Placental pericyte (primary cell): ENCODE data around the gene PNPLA5. TPM values are rescaled to one million over a fixed set of nuclear protein-coding genes. Genes with fewer than 3 reads are reported as not detected.

ENCODE experiments used
- total RNA-seq: library from RNA; depleted of rRNA; stranded (reverse); fragments of >200 nt; gene quantifications from 2 replicates; pipeline ENCODE4 v1.2.3, GENCODE V29; 2012

PNPLA5 gene
- total RNA-seq, result not detected in 2 replicates

DNA sequence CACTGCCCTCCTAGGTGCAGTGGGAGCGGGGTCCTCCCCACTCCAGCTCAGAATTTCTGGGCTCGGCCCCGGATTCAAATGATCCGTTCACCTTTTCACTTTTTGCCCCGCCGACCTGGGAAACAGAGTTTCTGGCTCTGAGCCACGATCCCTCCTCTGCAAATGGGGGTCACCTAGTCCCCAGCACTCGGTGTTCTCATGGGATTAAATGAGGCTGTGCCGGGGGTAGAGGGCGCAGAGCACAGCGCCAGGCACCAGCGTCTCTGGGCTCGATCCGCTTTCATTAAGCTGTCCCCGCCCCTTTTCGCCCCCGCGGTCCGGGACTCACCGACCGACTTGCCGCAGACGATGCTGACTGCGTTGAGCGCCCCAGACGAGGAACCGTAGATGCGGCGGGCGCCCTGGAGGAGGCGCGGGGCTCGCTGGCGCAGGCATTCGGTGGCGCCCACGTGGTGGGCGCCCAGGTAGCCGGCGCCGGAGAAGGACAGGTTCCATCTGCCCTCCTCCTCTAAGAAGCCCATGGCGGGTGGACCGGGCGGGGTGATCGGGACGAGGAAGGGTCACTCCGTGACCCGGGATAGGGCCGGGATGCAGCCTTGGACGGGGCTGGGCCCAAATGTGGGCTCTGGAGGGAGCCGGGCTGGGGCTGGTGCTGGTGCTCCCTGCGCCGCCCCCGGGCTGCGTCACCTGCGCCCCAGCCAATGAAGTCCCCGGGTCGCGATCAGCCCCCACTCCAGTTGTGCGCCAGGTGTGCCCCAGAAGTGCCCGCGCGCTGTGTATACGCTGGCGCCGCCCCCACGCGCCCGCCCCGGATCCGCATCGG lies at the start of gene PNPLA5:
Gene PNPLA5, minus strand, starts transcription at position 654 of the 823 bp plus-strand sequence. Its CDS starts 133 bp downstream, at position 521.

DNA sequence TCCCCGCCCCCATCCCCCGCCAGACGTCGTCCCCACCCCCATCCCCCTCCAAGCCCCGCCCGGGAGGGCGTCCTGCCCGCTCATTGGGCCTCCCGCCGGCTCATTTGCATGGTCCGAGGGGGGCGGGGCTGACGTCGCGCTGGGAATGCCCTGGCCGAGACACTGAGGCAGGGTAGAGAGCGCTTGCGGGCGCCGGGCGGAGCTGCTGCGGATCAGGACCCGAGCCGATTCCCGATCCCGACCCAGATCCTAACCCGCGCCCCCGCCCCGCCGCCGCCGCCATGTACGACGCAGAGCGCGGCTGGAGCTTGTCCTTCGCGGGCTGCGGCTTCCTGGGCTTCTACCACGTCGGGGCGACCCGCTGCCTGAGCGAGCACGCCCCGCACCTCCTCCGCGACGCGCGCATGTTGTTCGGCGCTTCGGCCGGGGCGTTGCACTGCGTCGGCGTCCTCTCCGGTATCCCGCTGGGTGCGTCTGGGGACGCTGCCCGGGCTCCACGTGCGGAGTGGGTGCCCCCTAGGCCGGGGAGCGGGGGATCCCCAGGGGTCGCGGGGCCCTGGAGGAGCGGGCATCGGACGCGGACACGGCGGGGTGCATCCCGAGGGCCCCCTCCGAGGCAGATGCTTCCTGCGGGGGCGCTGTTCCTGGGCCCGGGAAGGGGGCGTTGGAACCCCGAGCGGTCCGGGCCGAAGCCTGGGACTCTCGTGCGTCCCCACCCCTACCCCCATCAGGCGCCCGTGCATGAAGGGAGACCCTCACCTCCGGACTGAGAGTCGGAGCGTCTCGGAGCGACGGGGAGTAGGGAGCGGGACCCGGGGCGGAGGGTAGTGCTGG lies 32.0 kb upstream of the PNPLA5 start, which contains the start of gene PNPLA3:
Gene PNPLA3, plus strand, starts transcription at position 175 of the 834 bp plus-strand sequence. Its CDS starts 107 bp downstream, at position 282.

DNA sequence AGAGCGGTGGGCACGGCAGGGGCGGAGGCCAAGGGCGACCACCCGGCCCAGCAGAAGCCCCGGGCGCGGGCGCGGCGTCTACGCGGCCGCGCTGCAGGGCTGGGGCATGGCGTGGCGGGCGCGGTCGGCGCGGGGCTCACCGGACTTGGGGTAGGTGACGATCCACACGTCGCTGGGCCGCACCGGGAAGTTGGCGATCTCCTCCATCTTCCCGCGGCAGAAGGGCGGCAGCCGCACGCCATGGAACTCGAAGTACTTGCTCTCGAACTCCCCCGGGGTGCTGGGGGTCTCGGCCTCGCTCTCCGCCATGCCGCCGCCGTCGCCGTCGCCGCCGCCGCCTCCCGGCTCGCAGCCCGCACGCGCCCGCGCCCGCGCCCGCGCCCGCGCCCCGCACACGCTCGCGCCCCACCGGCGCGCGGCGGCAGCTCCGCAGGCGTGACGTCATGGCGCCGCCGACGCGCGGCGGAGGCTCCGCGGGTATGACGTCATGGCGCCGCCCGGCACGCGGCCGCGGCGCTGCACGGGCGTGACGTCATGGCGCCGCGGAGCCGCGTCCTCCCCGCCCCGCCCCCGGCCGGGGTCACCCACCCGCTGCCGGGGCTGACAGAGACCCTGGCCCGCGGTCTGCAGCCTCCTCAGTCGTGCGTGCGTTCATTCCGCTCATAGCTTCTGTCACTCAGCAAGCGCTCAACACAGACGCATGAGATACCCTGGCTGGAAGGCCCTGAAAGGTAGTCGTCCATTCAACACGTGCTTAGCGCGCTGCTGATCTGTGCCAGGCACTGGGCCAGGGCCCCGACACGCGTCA lies 29.5 kb downstream of the PNPLA5 start, which contains the start of gene SULT4A1:
Gene SULT4A1, minus strand, starts transcription at position 440 of the 808 bp plus-strand sequence. Its CDS starts 131 bp downstream, at position 309.

Other genes starting within 250 kb of the PNPLA5 start
- 1.1 and 1.8 TPM in 2 replicates for gene EFCAB6, start 79.7 kb downstream of the PNPLA5 start, total RNA-seq
- gene SULT4A1, start 29.5 kb downstream of the PNPLA5 start, total RNA-seq, result not detected in 2 replicates
- gene PNPLA3, start 31.8 kb upstream of the PNPLA5 start, total RNA-seq, result 5.9 and 12.0 TPM in 2 replicates
- gene SAMM50, start 63.4 kb upstream of the PNPLA5 start, total RNA-seq, result 37.9 and 51.1 TPM in 2 replicates
- gene PARVB, start 132.3 kb upstream of the PNPLA5 start, total RNA-seq, result 54.9 and 67.6 TPM in 2 replicates